IMR-90 (cell line): ENCODE measurements around the gene PDCD1. TPM values are rescaled to one million over a fixed set of nuclear protein-coding genes. Genes with fewer than 3 reads are reported as not detected.

ENCODE experiments used
- ATAC-seq: fragments of 200-7000 bp; cut with Tn5 transposase; 2 replicates; pipeline ENCODE4 v1.9.1; 2020; ENCODE audit warnings: low read depth, mild to moderate bottlenecking, moderate library complexity
- BruUV-seq: library from RNA; stranded (reverse); fragments of 400-500 nt; replicated peaks from 2 replicates; lab custom pipeline; 2021; lab: Mats Ljungman, UMichigan
- CTCF ChIA-PET: fragments of 300-600 bp; formaldehyde crosslinking; extraction: SDS; loops from one replicate; lab custom pipeline; 2021; ENCODE audit warnings: antibody characterized with exemption; lab: Yijun Ruan, JAX
- POLR2A ChIA-PET: fragments of 300-600 bp; sonication (Branson Sonifier 250); formaldehyde crosslinking; loops from one replicate; lab custom pipeline; 2022; ENCODE audit warnings: antibody characterized with exemption; ENCODE audit not compliant: unreplicated experiment; lab: Charles Lee
- DNase-seq: peaks from one replicate; pipeline ENCODE4 v3.0.0; 2013
- H2AFZ ChIP-seq: replicated peaks from 2 replicates; pipeline ENCODE3; 2013; ENCODE audit warnings: low read length, mild to moderate bottlenecking; ENCODE audit not compliant: poor library complexity
- H2AK5ac ChIP-seq: 2 replicates; pipeline ENCODE4 v1.6.1; 2013; ENCODE audit warnings: low read depth, low read length, inconsistent platforms
- H2AK9ac ChIP-seq: replicated peaks from 2 replicates; pipeline ENCODE3; 2013; ENCODE audit warnings: mild to moderate bottlenecking, low read depth, low read length, moderate library complexity; ENCODE audit not compliant: poor library complexity
- H2BK120ac ChIP-seq: 2 replicates; pipeline ENCODE4 v1.6.1; 2013; ENCODE audit warnings: low read depth, low read length, inconsistent platforms
- H2BK15ac ChIP-seq: 3 replicates; pipeline ENCODE4 v1.6.1; 2013; ENCODE audit warnings: low read depth, low read length, inconsistent platforms
- H2BK20ac ChIP-seq: 2 replicates; pipeline ENCODE4 v1.6.1; 2013; ENCODE audit warnings: low read depth, mild to moderate bottlenecking, inconsistent platforms, low read length, moderate library complexity
- H2BK5ac ChIP-seq: 2 replicates; pipeline ENCODE4 v1.6.1; 2013; ENCODE audit warnings: mild to moderate bottlenecking, low read depth, low read length, inconsistent platforms; ENCODE audit not compliant: poor library complexity, severe bottlenecking
- H3K14ac ChIP-seq: replicated peaks from 2 replicates; pipeline ENCODE4 v1.6.1; 2013; ENCODE audit warnings: low read depth, low read length, inconsistent platforms
- H3K18ac ChIP-seq: 2 replicates; pipeline ENCODE4 v1.6.1; 2013; ENCODE audit warnings: low read depth, low read length, control low read depth
- H3K23ac ChIP-seq: 2 replicates; pipeline ENCODE4 v1.6.1; 2013; ENCODE audit warnings: low read depth, low read length, inconsistent platforms
- H3K27ac ChIP-seq: 2 replicates; pipeline ENCODE4 v1.5.1; 2013; ENCODE audit warnings: mild to moderate bottlenecking, control low read depth, low read length; ENCODE audit not compliant: insufficient read depth
- H3K27me3 ChIP-seq: 2 replicates; pipeline ENCODE4 v1.6.1; 2013; ENCODE audit warnings: low read length; ENCODE audit not compliant: control insufficient read depth, insufficient read depth
- H3K36me3 ChIP-seq: 2 replicates; pipeline ENCODE4 v1.6.1; 2013; ENCODE audit warnings: low read length, mixed read lengths; ENCODE audit not compliant: control insufficient read depth, insufficient read depth
- H3K4ac ChIP-seq: 2 replicates; pipeline ENCODE4 v1.6.1; 2013; ENCODE audit warnings: low read depth, low read length, inconsistent platforms
- H3K4me1 ChIP-seq: 2 replicates; pipeline ENCODE4 v1.6.1; 2013; ENCODE audit warnings: low read length, mixed read lengths; ENCODE audit not compliant: control insufficient read depth, insufficient read depth
- H3K4me2 ChIP-seq: 2 replicates; pipeline ENCODE4 v1.6.1; 2013; ENCODE audit warnings: low read depth, mild to moderate bottlenecking, control low read depth, low read length, moderate library complexity
- H3K4me3 ChIP-seq: 2 replicates; pipeline ENCODE4 v1.5.1; 2013; ENCODE audit warnings: low read depth, mild to moderate bottlenecking, control low read depth, low read length, moderate library complexity; ENCODE audit not compliant: insufficient read depth
- H3K56ac ChIP-seq: 2 replicates; pipeline ENCODE4 v1.6.1; 2013; ENCODE audit warnings: low read length, inconsistent platforms; ENCODE audit not compliant: insufficient read depth; ENCODE audit errors: extremely low read depth
- H3K79me1 ChIP-seq, 2 experiments: 2 replicates each; pipeline ENCODE4 v1.6.1; 2013; ENCODE audit warnings: low read length in 2 of 2, inconsistent platforms in 1 of 2, low read depth in 1 of 2
- H3K9ac ChIP-seq: 2 replicates; pipeline ENCODE4 v1.6.1; 2013; ENCODE audit warnings: low read depth, low read length, control low read depth
- H3K9me1 ChIP-seq: 2 replicates; pipeline ENCODE4 v1.6.1; 2013; ENCODE audit warnings: low read length, inconsistent platforms; ENCODE audit not compliant: insufficient read depth
- H3K9me3 ChIP-seq: 2 replicates; pipeline ENCODE4 v1.6.1; 2013; ENCODE audit warnings: low read length; ENCODE audit not compliant: control insufficient read depth, insufficient read depth
- H4K20me1 ChIP-seq: 2 replicates; pipeline ENCODE4 v1.6.1; 2013; ENCODE audit warnings: low read length, inconsistent platforms; ENCODE audit not compliant: insufficient read depth
- H4K5ac ChIP-seq: 2 replicates; pipeline ENCODE4 v1.6.1; 2013; ENCODE audit warnings: mild to moderate bottlenecking, low read depth, low read length, control low read depth
- H4K8ac ChIP-seq, 2 experiments: 2 replicates each; pipeline ENCODE4 v1.6.1; 2013; ENCODE audit warnings: low read depth in 2 of 2, low read length in 2 of 2, control low read depth in 1 of 2, inconsistent platforms in 1 of 2
- H4K91ac ChIP-seq: 2 replicates; pipeline ENCODE4 v1.6.1; 2013; ENCODE audit warnings: low read depth, low read length, inconsistent platforms; ENCODE audit not compliant: insufficient read depth
- CHD1 ChIP-seq: IDR thresholded peaks from 2 replicates; pipeline ENCODE4 v1.6.1; 2012; ENCODE audit warnings: low read depth, low read length, improper control_type of control experiment
- FOS ChIP-seq: fragments of 150-350 bp; IDR thresholded peaks from 2 replicates; pipeline ENCODE4 v1.6.1; 2016; ENCODE audit warnings: low read depth, low read length
- MAFK ChIP-seq: IDR thresholded peaks from 2 replicates; pipeline ENCODE4 v1.6.1; 2012; ENCODE audit warnings: low read depth, low read length, improper control_type of control experiment
- MAZ ChIP-seq: IDR thresholded peaks from 2 replicates; pipeline ENCODE4 v1.6.1; 2012; ENCODE audit warnings: low read depth, mild to moderate bottlenecking, low read length, improper control_type of control experiment, moderate library complexity, borderline replicate concordance
- NFE2L2 ChIP-seq: fragments of 150-350 bp; IDR thresholded peaks from 2 replicates; pipeline ENCODE4 v1.6.1; 2016; ENCODE audit warnings: low read depth, mild to moderate bottlenecking, low read length
- POLR2A ChIP-seq: IDR thresholded peaks from 2 replicates; pipeline ENCODE4 v1.6.1; 2012; ENCODE audit warnings: mild to moderate bottlenecking, low read depth, low read length
- RAD21 ChIP-seq: IDR thresholded peaks from 2 replicates; pipeline ENCODE4 v1.6.1; 2012; ENCODE audit warnings: low read length, improper control_type of control experiment
- RCOR1 ChIP-seq: IDR thresholded peaks from 2 replicates; pipeline ENCODE4 v1.6.1; 2012; ENCODE audit warnings: mild to moderate bottlenecking, low read length, improper control_type of control experiment; ENCODE audit not compliant: insufficient replicate concordance
- RFX5 ChIP-seq: IDR thresholded peaks from 2 replicates; pipeline ENCODE4 v1.8.0; 2012; ENCODE audit warnings: low read depth, mild to moderate bottlenecking, low read length, moderate library complexity
- SMC3 ChIP-seq: fragments of 150-350 bp; IDR thresholded peaks from 2 replicates; pipeline ENCODE4 v1.6.1; 2016; ENCODE audit warnings: low read depth, mild to moderate bottlenecking, antibody characterized with exemption, low read length, moderate library complexity
- WGBS, 2 experiments: methylation state at CpG; one replicate each; pipeline versions ENCODE4 v1.1.5 to v1.1.7; 2013; ENCODE audit warnings: missing lambda C conversion rate in 2 of 2; ENCODE audit not compliant: insufficient read length in 1 of 2; ENCODE audit errors: extremely low coverage in 2 of 2; 5-methylcytosine and 5-hydroxymethylcytosine counted together
- dilution Hi-C: fragments of 300-500 bp; cut with HindIII; formaldehyde crosslinking; loops from one replicate; pipeline ENCODE4 v1.14.3; 2018; ENCODE audit warnings: low sequenced_read_pairs; ENCODE audit not compliant: unreplicated experiment
- in situ Hi-C: fragments of 300-500 bp; cut with MboI; formaldehyde crosslinking; loops from 3 replicates; pipeline ENCODE4 v1.14.3; 2019; ENCODE audit warnings: low sequenced_read_pairs, inconsistent platforms, mixed read lengths
- intact Hi-C: fragments of 100-400 bp; cut with micrococcal nuclease; formaldehyde crosslinking; loops from 2 replicates; pipeline ENCODE4 v1.10.0; 2022
- polyA plus RNA-seq, 3 experiments: library from polyadenylated mRNA; depleted of rRNA; stranded (reverse); fragments of >200 nt; gene quantifications; 2 replicates each; pipeline ENCODE4 v1.2.3, GENCODE V29; 2012; ENCODE audit warnings: low replicate concordance in 1 of 3
- total RNA-seq: library from RNA; depleted of rRNA; stranded (reverse); fragments of >200 nt; gene quantifications from 2 replicates; pipeline ENCODE4 v1.2.3, GENCODE V29; 2012
- TF ChIP-seq, protein P1 (sequence below): conservative IDR thresholded peaks from 2 replicates; pipeline ENCODE4 v1.5.1; 2012; ENCODE audit warnings: mild to moderate bottlenecking, low read depth, low read length, improper control_type of control experiment

The PDCD1 gene
- total and polyA plus RNA-seq, 2 of the 4 experiments (the other 2 are of a cell fraction), result not detected

DNA sequence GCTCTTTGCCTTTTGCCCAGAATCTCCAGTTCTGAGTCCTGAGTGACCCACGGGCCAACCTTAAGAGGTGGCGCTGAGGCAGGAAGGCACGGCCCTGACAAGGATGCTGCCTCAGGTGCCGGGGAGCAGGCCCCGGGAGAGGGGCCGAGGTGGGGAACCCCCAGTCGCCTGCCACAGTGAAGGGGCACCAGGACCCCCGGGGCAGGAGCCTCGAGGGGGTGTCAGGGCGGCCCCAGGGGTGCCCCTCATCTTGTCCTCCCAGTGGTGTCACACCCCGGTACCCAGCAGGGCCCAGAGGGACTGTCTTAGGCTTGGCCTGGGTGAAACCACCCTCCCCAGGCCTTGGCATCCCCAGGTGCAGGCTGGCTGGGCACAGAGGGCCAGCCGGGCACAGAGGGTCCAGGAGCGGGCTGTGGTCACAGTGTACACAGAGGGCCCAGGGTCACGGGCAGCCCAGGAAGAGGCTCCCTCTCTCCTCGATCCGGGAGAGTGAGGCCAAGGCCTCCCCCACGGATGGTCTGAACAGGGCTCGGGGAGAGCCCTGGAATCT is 1.0 kb downstream of the PDCD1 start:
- BruUV-seq, result no TSS peak
- H4K5ac ChIP-seq, result no peak overlapping the region
- WGBS, 2 experiments, result 73% methylated on average over 7 of the region's 18 CpGs; no CpG with 5 or more reads in 1 of the 2 experiments
- no peaks in the 10 kb centered on the region for H3K9me3 ChIP-seq
- H3K4me3 ChIP-seq, result no peak overlapping the region
- no peaks in the 10 kb centered on the region for H3K36me3 ChIP-seq
- no peak overlapping the region for H2BK15ac ChIP-seq
- H2BK120ac ChIP-seq, result no peak overlapping the region
- no peak overlapping the region for H2AFZ ChIP-seq
- no peak overlapping the region for H2BK20ac ChIP-seq
- ATAC-seq (no peak), DNase-seq (no peak)
- no peak overlapping the region for H2BK5ac ChIP-seq
- intact Hi-C loops, result no loop called here
- H3K4me1 ChIP-seq, result peaks cover 3% of the 10 kb centered on the region
- TF ChIP-seq MAZ (no peak), MAFK (no peak), POLR2A (no peak), NFE2L2 (no peak), RFX5 (no peak), CHD1 (no peak), FOS (no peak), RCOR1 (no peak), SMC3 (no peak), RAD21 (no peak)
- TF ChIP-seq, protein P1, sequence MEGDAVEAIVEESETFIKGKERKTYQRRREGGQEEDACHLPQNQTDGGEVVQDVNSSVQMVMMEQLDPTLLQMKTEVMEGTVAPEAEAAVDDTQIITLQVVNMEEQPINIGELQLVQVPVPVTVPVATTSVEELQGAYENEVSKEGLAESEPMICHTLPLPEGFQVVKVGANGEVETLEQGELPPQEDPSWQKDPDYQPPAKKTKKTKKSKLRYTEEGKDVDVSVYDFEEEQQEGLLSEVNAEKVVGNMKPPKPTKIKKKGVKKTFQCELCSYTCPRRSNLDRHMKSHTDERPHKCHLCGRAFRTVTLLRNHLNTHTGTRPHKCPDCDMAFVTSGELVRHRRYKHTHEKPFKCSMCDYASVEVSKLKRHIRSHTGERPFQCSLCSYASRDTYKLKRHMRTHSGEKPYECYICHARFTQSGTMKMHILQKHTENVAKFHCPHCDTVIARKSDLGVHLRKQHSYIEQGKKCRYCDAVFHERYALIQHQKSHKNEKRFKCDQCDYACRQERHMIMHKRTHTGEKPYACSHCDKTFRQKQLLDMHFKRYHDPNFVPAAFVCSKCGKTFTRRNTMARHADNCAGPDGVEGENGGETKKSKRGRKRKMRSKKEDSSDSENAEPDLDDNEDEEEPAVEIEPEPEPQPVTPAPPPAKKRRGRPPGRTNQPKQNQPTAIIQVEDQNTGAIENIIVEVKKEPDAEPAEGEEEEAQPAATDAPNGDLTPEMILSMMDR, result no peak
- H4K20me1 ChIP-seq, result no peaks in the 10 kb centered on the region
- H3K9ac ChIP-seq, result no peak overlapping the region
- no peak overlapping the region for H3K18ac ChIP-seq
- no peak overlapping the region for H2AK5ac ChIP-seq
- H3K27me3 ChIP-seq, result no peaks in the 10 kb centered on the region; the same call in 1 of the 2 replicates
- ChIA-PET CTCF (no interaction called here), POLR2A (no interaction called here)
- no peak overlapping the region for H4K8ac ChIP-seq
- H3K23ac ChIP-seq, result no peak overlapping the region
- H3K9me1 ChIP-seq, result no peaks in the 10 kb centered on the region
- no peak overlapping the region for H3K14ac ChIP-seq
- H3K4ac ChIP-seq, result no peak overlapping the region
- no peak overlapping the region for H2AK9ac ChIP-seq
- no peak overlapping the region for H3K27ac ChIP-seq
- in situ Hi-C loops, result no loop called here
- H3K4me2 ChIP-seq, result no peak overlapping the region
- dilution Hi-C loops, result no loop called here
- H3K56ac ChIP-seq, result no peak overlapping the region
- H3K79me1 ChIP-seq, result no peaks in the 10 kb centered on the region
- no peak overlapping the region for H4K91ac ChIP-seq
